HT-29 (cell line): ENCODE results near the gene COX6A1. TPM values are rescaled to one million over a fixed set of nuclear protein-coding genes. Genes with fewer than 3 reads are reported as not detected.

Experiments
- total RNA-seq: library from RNA; depleted of rRNA; stranded (reverse); fragments of >200 nt; shearing (Covaris generic); gene quantifications from 2 replicates; pipeline ENCODE4 v1.2.3, GENCODE V29; 2014; rRNA removed

COX6A1 gene
- total RNA-seq, 1 experiment from 2014 or later = 1,221 TPM

Other genes with a start within 250 kb of the COX6A1 start
- gene GCN1, start 243.4 kb upstream of the COX6A1 start, total RNA-seq = 217 and 227 TPM in 2 replicates
- gene RPLP0, start 237.0 kb upstream of the COX6A1 start, total RNA-seq = 5,263 and 5,354 TPM in 2 replicates
- 59.7 and 63.0 TPM in 2 replicates for gene PXN, start 172.4 kb upstream of the COX6A1 start, total RNA-seq
- gene RNU4-2, start 146.2 kb upstream of the COX6A1 start, total RNA-seq = under 0.01 TPM in 1 of 2 replicates, not detected in the other
- under 0.01 TPM in 1 of 2 replicates, not detected in the other for gene RNU4-1, start 144.9 kb upstream of the COX6A1 start, total RNA-seq
- gene SIRT4, start 135.8 kb upstream of the COX6A1 start, total RNA-seq = 0.05 TPM in 1 of 2 replicates, not detected in the other
- gene PLA2G1B, start 110.3 kb upstream of the COX6A1 start, total RNA-seq = not detected in 2 replicates
- not detected in 2 replicates for gene MSI1, start 68.9 kb upstream of the COX6A1 start, total RNA-seq
- gene TRIAP1, start 8.3 kb downstream of the COX6A1 start, total RNA-seq = 16.0 and 24.4 TPM in 2 replicates
- gene GATC, start 8.3 kb downstream of the COX6A1 start, total RNA-seq = 25.7 and 38.0 TPM in 2 replicates
- gene SRSF9, start 31.6 kb downstream of the COX6A1 start, total RNA-seq = 302 and 319 TPM in 2 replicates
- gene DYNLL1, start 58.0 kb downstream of the COX6A1 start, total RNA-seq = 268 and 293 TPM in 2 replicates
- gene COQ5, start 91.0 kb downstream of the COX6A1 start, total RNA-seq = 12.9 and 14.2 TPM in 2 replicates
- gene RNF10, start 96.2 kb downstream of the COX6A1 start, total RNA-seq = 62.8 and 88.0 TPM in 2 replicates
- gene POP5, start 143.3 kb downstream of the COX6A1 start, total RNA-seq = 61.5 and 70.9 TPM in 2 replicates
- gene CABP1, start 202.5 kb downstream of the COX6A1 start, total RNA-seq = 3.5 and 7.0 TPM in 2 replicates
- gene MLEC, start 249.0 kb downstream of the COX6A1 start, total RNA-seq = 226 and 266 TPM in 2 replicates